Measurements from ENCODE around the gene NTRK3. TPM values are rescaled to one million over a fixed set of nuclear protein-coding genes. Genes with fewer than 3 reads are reported as not detected.

Gene NTRK3
- total RNA-seq, 6 experiments from 2014 or later = 0.35 to 0.75 (median 0.46) TPM

DNA sequence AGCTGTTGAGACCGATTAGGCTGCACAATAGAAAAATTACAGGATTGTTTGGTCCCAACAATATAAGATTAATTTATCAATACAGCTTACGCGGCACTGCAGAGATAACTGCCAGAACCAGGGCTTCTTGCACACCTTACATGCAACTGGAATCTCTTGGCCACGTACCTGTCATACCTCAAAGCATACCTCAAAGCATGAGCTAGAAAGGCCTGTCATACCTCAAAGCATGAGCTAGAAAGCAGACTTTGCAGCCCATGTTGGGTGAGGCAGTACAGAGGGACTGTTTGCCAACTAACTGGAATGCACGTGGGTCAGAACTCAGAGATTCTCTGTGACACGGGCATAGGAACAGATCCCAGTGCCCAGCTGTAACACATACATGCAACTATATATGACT is 34.7 kb downstream of the NTRK3 start:
- TF ChIP-seq POLR2A (IDR thresholded peaks at IDR 0.05) (no peak), CTCF (IDR thresholded peaks at IDR 0.05) (no peak)
- no peak for ATAC-seq
- Histone ChIP-seq H3K4me1 (no peaks in the 10 kb centered on the region), H3K27ac (no peak overlapping the region), H3K36me3 (no peaks in the 10 kb centered on the region), H3K9me3 (no peaks in the 10 kb centered on the region), H3K4me3 (no peak overlapping the region), H3K27me3 (no peaks in the 10 kb centered on the region)
- DNase-seq = no peak
- intact Hi-C loops (cut with DNase I) = no loop called here
- 26% methylated on average over 3 of the region's 6 CpGs for WGBS (ENCODE audit: insufficient coverage, low coverage, low lambda C conversion rate, missing lambda C conversion rate)

DNA sequence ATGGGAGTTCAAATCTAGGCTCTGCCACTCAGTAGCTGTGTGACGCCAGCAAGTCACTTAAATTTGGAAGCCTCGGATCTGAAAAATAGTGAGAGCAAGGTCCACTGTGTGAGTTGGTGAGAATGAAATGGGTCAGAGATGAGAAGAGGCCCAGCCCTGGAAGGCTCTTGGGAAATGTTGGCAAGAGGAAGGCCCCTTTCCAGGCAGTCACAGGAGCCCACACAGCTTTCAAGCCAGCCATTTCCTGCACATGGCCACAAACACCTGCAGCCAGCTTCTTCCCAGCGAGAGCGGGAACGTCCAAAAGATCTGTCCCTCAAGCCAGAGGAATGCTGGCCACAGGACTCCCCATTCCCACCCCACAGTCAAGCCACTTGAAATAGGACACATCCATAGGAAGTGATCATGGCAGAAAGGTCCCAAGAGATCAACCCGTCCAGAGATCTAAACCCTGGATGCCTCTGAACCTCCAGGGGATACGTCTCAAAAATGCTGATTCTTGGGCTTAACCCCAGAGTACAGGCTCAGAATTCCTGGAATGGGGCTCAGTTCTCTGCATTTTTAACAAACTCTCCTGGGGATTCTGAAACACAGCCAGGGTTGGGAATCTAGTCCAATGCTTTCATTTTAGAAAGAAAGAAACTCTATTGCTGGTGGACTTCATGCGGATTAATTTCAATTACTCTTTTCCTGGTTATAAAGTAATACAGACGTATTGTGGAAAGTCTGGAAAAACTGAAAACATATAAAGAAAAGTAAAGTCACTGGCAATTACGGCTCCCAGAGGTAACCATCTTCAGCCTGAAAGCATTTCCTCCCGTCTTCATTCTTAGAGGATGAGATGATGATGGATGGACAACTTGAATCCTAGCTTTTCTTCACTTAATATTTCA is 35.9 kb downstream of the NTRK3 start:
- ATAC-seq = no peak
- Histone ChIP-seq H3K27me3 (no peaks in the 10 kb centered on the region), H3K27ac (no peak overlapping the region), H3K4me3 (no peak overlapping the region), H3K9me3 (no peaks in the 10 kb centered on the region), H3K4me1 (no peaks in the 10 kb centered on the region), H3K36me3 (no peaks in the 10 kb centered on the region)
- DNase-seq = no peak
- TF ChIP-seq CTCF (IDR thresholded peaks at IDR 0.05) = no peak
- TF ChIP-seq POLR2A (IDR thresholded peaks at IDR 0.05) = no peak
- WGBS (ENCODE audit: insufficient coverage, low coverage, low lambda C conversion rate, missing lambda C conversion rate) = 59% methylated on average over 10 of the region's 11 CpGs
- intact Hi-C loops (cut with DNase I) = no loop called here

DNA sequence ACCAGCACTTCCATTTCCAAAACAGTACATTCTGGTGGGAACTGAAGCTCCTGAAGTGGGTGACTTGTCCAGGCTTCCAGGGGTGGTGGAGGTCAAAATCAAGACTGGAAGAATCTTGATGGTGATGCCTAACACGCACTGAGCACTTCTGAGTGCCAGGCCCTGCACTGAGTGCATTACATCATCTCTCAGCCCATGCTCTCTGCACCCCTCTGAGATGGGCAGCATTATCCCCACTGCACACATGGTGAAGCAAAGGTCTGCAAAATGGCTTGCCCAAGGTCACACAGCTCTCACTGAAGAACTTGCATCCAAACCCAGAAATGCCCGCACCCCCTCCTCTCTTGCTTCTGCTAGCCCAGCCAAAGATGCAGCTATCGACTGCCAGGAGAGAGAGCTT is 36.9 kb downstream of the NTRK3 start:
- Histone ChIP-seq H3K4me1 (no peaks in the 10 kb centered on the region), H3K4me3 (no peak overlapping the region), H3K9me3 (no peaks in the 10 kb centered on the region), H3K36me3 (no peaks in the 10 kb centered on the region), H3K27me3 (no peaks in the 10 kb centered on the region), H3K27ac (no peak overlapping the region)
- DNase-seq (no peak), ATAC-seq (no peak)
- WGBS (ENCODE audit: insufficient coverage, low coverage, low lambda C conversion rate, missing lambda C conversion rate) = 53% methylated on average over 2 of the region's 3 CpGs
- TF ChIP-seq POLR2A (IDR thresholded peaks at IDR 0.05) = no peak
- TF ChIP-seq CTCF (IDR thresholded peaks at IDR 0.05) = no peak
- intact Hi-C loops (cut with DNase I) = no loop called here

DNA sequence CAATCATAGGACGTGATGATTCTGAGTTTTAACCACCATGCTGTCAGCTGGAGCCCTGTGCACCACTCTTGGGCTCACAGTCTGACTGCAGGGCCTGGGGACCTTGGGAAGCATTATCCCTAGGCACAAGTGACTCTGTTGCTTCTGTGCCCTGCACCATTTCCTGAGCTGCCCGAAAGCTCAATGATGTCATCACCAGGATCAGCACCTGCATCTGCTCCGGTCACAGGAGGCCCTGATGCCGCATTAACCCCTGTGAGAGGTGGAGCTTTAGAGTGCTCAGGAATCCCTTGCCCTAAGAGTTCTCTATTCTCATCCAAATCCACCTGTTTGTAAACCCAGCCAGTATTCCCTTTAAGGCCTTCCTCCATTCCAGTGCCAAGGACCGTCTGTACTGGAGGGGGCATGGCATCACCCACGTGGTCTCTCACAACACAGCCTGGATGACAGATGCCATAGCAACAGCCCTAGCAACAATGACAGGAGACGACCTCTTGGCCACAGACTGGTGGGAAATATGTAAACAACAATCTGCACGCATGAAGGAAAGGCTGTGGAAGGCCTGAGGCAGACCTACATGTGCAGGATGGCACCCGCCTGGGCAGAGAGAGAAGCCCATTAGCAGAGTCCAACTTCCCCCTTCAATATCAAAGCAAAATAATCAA is 37.9 kb downstream of the NTRK3 start:
- intact Hi-C loops (cut with DNase I) = no loop called here
- no peaks in the 10 kb centered on the region for H3K4me1 ChIP-seq

More for the DNA sequence above, 37.9 kb downstream of the NTRK3 start:
- Histone ChIP-seq H3K9me3 (no peaks in the 10 kb centered on the region), H3K36me3 (no peaks in the 10 kb centered on the region), H3K27me3 (no peaks in the 10 kb centered on the region), H3K27ac (no peak overlapping the region), H3K4me3 (no peak overlapping the region)
- no peak for DNase-seq
- no peak for ATAC-seq
- WGBS (ENCODE audit: insufficient coverage, low coverage, low lambda C conversion rate, missing lambda C conversion rate) = 31% methylated on average over 7 of the region's 9 CpGs
- TF ChIP-seq POLR2A (IDR thresholded peaks at IDR 0.05) (no peak), CTCF (IDR thresholded peaks at IDR 0.05) (no peak)
